Fibroblast of lung (primary cell): ENCODE measurements around the gene COL6A2. TPM values are rescaled to one million over a fixed set of nuclear protein-coding genes. Genes with fewer than 3 reads are reported as not detected.

ENCODE experiments used
- DNase-seq, 2 donors: peaks; one replicate each; pipeline versions ENCODE4 v3.0.0 to v3.0.0-alpha.2; 2010; ENCODE audit warnings: low read depth in 2 of 2
- H2AFZ ChIP-seq: 2 replicates; pipeline ENCODE4 v1.5.1; 2012; ENCODE audit warnings: low read length, control low read depth, inconsistent platforms
- H3K27ac ChIP-seq: 2 replicates; pipeline ENCODE4 v1.5.1; 2011; ENCODE audit warnings: low read length, control low read depth; ENCODE audit not compliant: insufficient read depth
- H3K27me3 ChIP-seq: 2 replicates; pipeline ENCODE4 v1.5.1; 2011; ENCODE audit warnings: mild to moderate bottlenecking, low read length; ENCODE audit not compliant: control insufficient read depth, insufficient read depth
- H3K36me3 ChIP-seq: 2 replicates; pipeline ENCODE4 v1.5.1; 2011; ENCODE audit warnings: low read length; ENCODE audit not compliant: control insufficient read depth, insufficient read depth
- H3K4me1 ChIP-seq: 2 replicates; pipeline ENCODE4 v1.5.1; 2011; ENCODE audit warnings: low read length; ENCODE audit not compliant: control insufficient read depth, insufficient read depth; ENCODE audit errors: extremely low read depth
- H3K4me2 ChIP-seq: 2 replicates; pipeline ENCODE4 v1.5.1; 2011; ENCODE audit warnings: low read length, control low read depth; ENCODE audit not compliant: insufficient read depth; ENCODE audit errors: extremely low read depth
- H3K4me3 ChIP-seq, 4 experiments: fragments of 200-600 bp in 1 of 4; sonication (generic) in 1 of 4; replicated peaks in 1 of 4; 2 replicates each; pipeline ENCODE4 v1.5.1; 2011 to 2016; ENCODE audit warnings: low read length in 4 of 4, low read depth in 3 of 4, mild to moderate bottlenecking in 3 of 4, control low read depth in 2 of 4, inconsistent platforms in 1 of 4, mixed read lengths in 1 of 4; ENCODE audit not compliant: insufficient read depth in 1 of 4; ENCODE audit errors: control extremely low read depth in 1 of 4
- H3K79me2 ChIP-seq: 2 replicates; pipeline ENCODE4 v1.5.1; 2012; ENCODE audit warnings: mild to moderate bottlenecking, low read length, inconsistent platforms; ENCODE audit not compliant: control insufficient read depth, insufficient read depth
- H3K9ac ChIP-seq: 2 replicates; pipeline ENCODE4 v1.5.1; 2011; ENCODE audit warnings: mild to moderate bottlenecking, low read length, control low read depth; ENCODE audit not compliant: insufficient read depth
- H3K9me3 ChIP-seq: 2 replicates; pipeline ENCODE4 v1.5.1; 2012; ENCODE audit warnings: low read depth, low read length; ENCODE audit not compliant: control insufficient read depth, insufficient read depth
- H4K20me1 ChIP-seq: 2 replicates; pipeline ENCODE4 v1.5.1; 2011; ENCODE audit warnings: low read length; ENCODE audit not compliant: control insufficient read depth, insufficient read depth; ENCODE audit errors: extremely low read depth
- CTCF ChIP-seq, 2 donors: IDR thresholded peaks in 1 of 2; conservative IDR thresholded peaks in 1 of 2; 1 replicate in 1 of 2; 2 replicates in 1 of 2; pipeline ENCODE4 v1.5.1; 2011 to 2012; ENCODE audit warnings: low read length in 2 of 2, control low read depth in 1 of 2, inconsistent platforms in 1 of 2, low read depth in 1 of 2, mild to moderate bottlenecking in 1 of 2
- EZH2 ChIP-seq: IDR thresholded peaks from 2 replicates; pipeline ENCODE4 v1.5.1; 2012; ENCODE audit warnings: low read length, control low read depth, mild to moderate bottlenecking; ENCODE audit errors: missing control alignments
- polyA plus RNA-seq, 2 donors: library from polyadenylated mRNA; depleted of rRNA in 1 of 2; stranded (reverse) in 1 of 2; unstranded in 1 of 2; fragments of >200 nt; gene quantifications; 2 replicates each; pipeline ENCODE4 v1.2.1, GENCODE V29; 2011 to 2012; ENCODE audit warnings: missing spikeins in 1 of 2
- total RNA-seq: library from RNA; depleted of rRNA; stranded (reverse); fragments of >200 nt; gene quantifications from 2 replicates; pipeline ENCODE4 v1.2.1, GENCODE V29; 2014

Gene COL6A2
- total and polyA plus RNA-seq, 2 donors (not counting 1 experiment from before 2014, with no cell fraction given), result 702 to 782 TPM

- peak overlapping the region; percentile 81 for H3K4me2 ChIP-seq
- peak overlapping the region; percentile 9 for H2AFZ ChIP-seq
- peaks cover 35% of the 10 kb centered on the region for H3K4me1 ChIP-seq
- no peaks in the 10 kb centered on the region for H4K20me1 ChIP-seq
- peak overlapping the region; percentile 79 for H3K9ac ChIP-seq
- peak in 1 of 2 donors; percentile 62 for DNase-seq
- peak overlapping the region in 2 of 4 experiments; percentile 24 to 34 for H3K4me3 ChIP-seq
- H3K36me3 ChIP-seq, result no peaks in the 10 kb centered on the region
- TF ChIP-seq CTCF (conservative IDR thresholded peaks at IDR 0.05 in 1 of 2, IDR thresholded peaks at IDR 0.05 in 1 of 2; ENCODE audit: low read depth in 1 of 2, low read length in 2 of 2) (no peak), EZH2 (no peak)
- H3K27me3 ChIP-seq, result no peaks in the 10 kb centered on the region
- H3K79me2 ChIP-seq, result no peaks in the 10 kb centered on the region
- no peaks in the 10 kb centered on the region for H3K9me3 ChIP-seq
- peak overlapping the region; percentile 97 for H3K27ac ChIP-seq
These were observed 31.9 kb upstream of the COL6A2 start for GRCh38 chr21:46065914-46066551.

GRCh38 chr21:46066591-46067331 is 31.2 kb upstream of the COL6A2 start:
- Histone ChIP-seq H3K9ac (peak overlapping the region; percentile 79), H3K9me3 (no peaks in the 10 kb centered on the region), H3K36me3 (no peaks in the 10 kb centered on the region), H3K4me1 (peaks cover 27% of the 10 kb centered on the region), H4K20me1 (no peaks in the 10 kb centered on the region), H3K4me2 (peak overlapping the region; percentile 76), H3K79me2 (no peaks in the 10 kb centered on the region), H3K4me3 (no peak overlapping the region), H3K27me3 (no peaks in the 10 kb centered on the region), H2AFZ (no peak overlapping the region), H3K27ac (peak overlapping the region; percentile 97)
- no peak for TF ChIP-seq EZH2
- TF ChIP-seq CTCF (conservative IDR thresholded peaks at IDR 0.05 in 1 of 2, IDR thresholded peaks at IDR 0.05 in 1 of 2; ENCODE audit: low read depth in 1 of 2, low read length in 2 of 2), result no peak
- DNase-seq, result peak; percentile 69 to 73

GRCh38 chr21:46067505-46068201 is 30.3 kb upstream of the COL6A2 start:
- H3K9me3 ChIP-seq, result no peaks in the 10 kb centered on the region
- no peaks in the 10 kb centered on the region for H3K79me2 ChIP-seq
- no peak overlapping the region for H2AFZ ChIP-seq
- H3K4me1 ChIP-seq, result peaks cover 27% of the 10 kb centered on the region
- peak overlapping the region; percentile 17 for H3K9ac ChIP-seq
- H4K20me1 ChIP-seq, result no peaks in the 10 kb centered on the region
- H3K4me2 ChIP-seq, result no peak overlapping the region
- DNase-seq, result no peak
- peak overlapping the region; percentile 97 for H3K27ac ChIP-seq
- TF ChIP-seq EZH2, result no peak
- no peak for TF ChIP-seq CTCF (conservative IDR thresholded peaks at IDR 0.05 in 1 of 2, IDR thresholded peaks at IDR 0.05 in 1 of 2; ENCODE audit: low read depth in 1 of 2, low read length in 2 of 2)
- H3K27me3 ChIP-seq, result no peaks in the 10 kb centered on the region
- H3K36me3 ChIP-seq, result no peaks in the 10 kb centered on the region
- no peak overlapping the region for H3K4me3 ChIP-seq
